Loucy (cell line): ENCODE measurements around the gene PRR29.
A peak's percentile ranks its signal among the peaks of the same experiment; 100 is the strongest.

ENCODE experiments used
- H2AFZ ChIP-seq: fragments of 200-600 bp; sonication (generic); 2 replicates; pipeline ENCODE4 v1.6.0; 2016; ENCODE audit warnings: antibody characterized with exemption, mild to moderate bottlenecking, low read length, moderate library complexity
- H3F3A ChIP-seq: fragments of 200-600 bp; 2 replicates; pipeline ENCODE4 v1.6.0; 2016; ENCODE audit warnings: antibody characterized with exemption, low read depth, mild to moderate bottlenecking
- H3K27me3 ChIP-seq: fragments of 200-600 bp; sonication (generic); 2 replicates; pipeline ENCODE4 v1.6.1; 2014; ENCODE audit warnings: low read length, mild to moderate bottlenecking; ENCODE audit not compliant: insufficient read depth, poor library complexity, severe bottlenecking
- H3K36me3 ChIP-seq: fragments of 200-600 bp; sonication (generic); 2 replicates; pipeline ENCODE4 v1.6.1; 2016; ENCODE audit warnings: low read length; ENCODE audit not compliant: insufficient read depth
- H3K4me1 ChIP-seq: fragments of 200-600 bp; sonication (generic); 2 replicates; pipeline ENCODE4 v1.5.1; 2014; ENCODE audit warnings: low read length, mild to moderate bottlenecking; ENCODE audit not compliant: insufficient read depth, poor library complexity, severe bottlenecking
- H3K4me2 ChIP-seq: fragments of 200-600 bp; sonication (generic); 2 replicates; pipeline ENCODE4 v1.6.0; 2014; ENCODE audit warnings: antibody characterized with exemption, low read length, low read depth, mild to moderate bottlenecking; ENCODE audit not compliant: poor library complexity, severe bottlenecking
- H3K4me3 ChIP-seq: fragments of 200-600 bp; sonication (generic); 2 replicates; pipeline ENCODE4 v1.5.1; 2014; ENCODE audit warnings: low read length, mild to moderate bottlenecking, mixed read lengths; ENCODE audit not compliant: poor library complexity, severe bottlenecking
- H3K79me2 ChIP-seq: fragments of 200-600 bp; sonication (generic); 2 replicates; pipeline ENCODE4 v1.6.1; 2014; ENCODE audit warnings: low read length; ENCODE audit not compliant: insufficient read depth
- H3K9ac ChIP-seq: fragments of 200-600 bp; sonication (generic); 2 replicates; pipeline ENCODE4 v1.6.0; 2014; ENCODE audit warnings: mild to moderate bottlenecking, low read depth, low read length, moderate library complexity; ENCODE audit not compliant: poor library complexity, severe bottlenecking
- H3K9me2 ChIP-seq: fragments of 200-600 bp; sonication (generic); replicated peaks from 2 replicates; pipeline ENCODE4 v1.6.1; 2016; ENCODE audit warnings: low read depth, low read length, mixed read lengths
- H3K9me3 ChIP-seq: fragments of 200-600 bp; sonication (generic); 2 replicates; pipeline ENCODE4 v1.6.1; 2014; ENCODE audit warnings: mild to moderate bottlenecking, antibody characterized with exemption, low read length, low read depth; ENCODE audit not compliant: insufficient read depth
- H4K20me1 ChIP-seq: fragments of 200-600 bp; sonication (generic); 2 replicates; pipeline ENCODE4 v1.6.0; 2014; ENCODE audit warnings: antibody characterized with exemption, low read length, mild to moderate bottlenecking; ENCODE audit not compliant: insufficient read depth, poor library complexity, severe bottlenecking
- CTCF ChIP-seq: fragments of 200-600 bp; sonication (generic); conservative IDR thresholded peaks from 2 replicates; pipeline ENCODE4 v1.5.1; 2014; ENCODE audit warnings: mild to moderate bottlenecking, antibody characterized with exemption, low read length
- EZH2phosphoT487 ChIP-seq: fragments of 200-600 bp; IDR thresholded peaks from 2 replicates; pipeline ENCODE4 v1.6.1; 2018; ENCODE audit warnings: antibody characterized with exemption, mild to moderate bottlenecking, moderate library complexity, borderline replicate concordance

The PRR29 gene

GRCh38 chr17:63950940-63951907 is 46.9 kb upstream of the PRR29 start:
- Histone ChIP-seq H3K27me3 (no peaks in the 10 kb centered on the region), H3K4me3 (no peak overlapping the region), H3K9me3 (no peaks in the 10 kb centered on the region), H3K79me2 (peaks cover 6% of the 10 kb centered on the region; the same call in 1 of the 2 replicates), H3K4me2 (peak overlapping the region; percentile 9), H3K4me1 (peaks cover 95% of the 10 kb centered on the region), H3K36me3 (no peaks in the 10 kb centered on the region), H4K20me1 (no peaks in the 10 kb centered on the region), H2AFZ (no peak overlapping the region), H3K9ac (peak overlapping the region; percentile 76), H3K9me2 (no peaks in the 10 kb centered on the region), H3F3A (peaks cover 9% of the 10 kb centered on the region; the same call in 1 of the 2 replicates)
- TF ChIP-seq EZH2phosphoT487, result no peak
- peak; percentile 66 for TF ChIP-seq CTCF

- peak overlapping the region; percentile 76 for H3K9ac ChIP-seq
- TF ChIP-seq CTCF (peak; percentile 28), EZH2phosphoT487 (no peak)
- peaks cover 9% of the 10 kb centered on the region; the same call in 1 of the 2 replicates for H3F3A ChIP-seq
- H3K36me3 ChIP-seq, result no peaks in the 10 kb centered on the region
- peak overlapping the region; percentile 69 for H3K4me2 ChIP-seq
- H2AFZ ChIP-seq, result no peak overlapping the region
- H3K79me2 ChIP-seq, result no peaks in the 10 kb centered on the region
- no peaks in the 10 kb centered on the region for H3K9me2 ChIP-seq
- H4K20me1 ChIP-seq, result no peaks in the 10 kb centered on the region
- H3K27me3 ChIP-seq, result no peaks in the 10 kb centered on the region
- no peaks in the 10 kb centered on the region for H3K9me3 ChIP-seq
- peak overlapping the region; percentile 44 for H3K4me3 ChIP-seq
- peaks cover 70% of the 10 kb centered on the region for H3K4me1 ChIP-seq
Observed at GRCh38 chr17:63954402-63955063, 43.6 kb upstream of the PRR29 start.

GRCh38 chr17:63955232-63955631 is 42.9 kb upstream of the PRR29 start:
- Histone ChIP-seq H3K4me2 (peak overlapping the region; percentile 69), H3K27me3 (no peaks in the 10 kb centered on the region), H3K9me2 (no peaks in the 10 kb centered on the region), H3K9ac (peak overlapping the region; percentile 76), H2AFZ (no peak overlapping the region), H3K4me1 (peaks cover 63% of the 10 kb centered on the region), H3K9me3 (no peaks in the 10 kb centered on the region), H3F3A (peaks cover 9% of the 10 kb centered on the region; the same call in 1 of the 2 replicates), H3K36me3 (no peaks in the 10 kb centered on the region), H4K20me1 (no peaks in the 10 kb centered on the region), H3K4me3 (no peak overlapping the region), H3K79me2 (no peaks in the 10 kb centered on the region)
- peak; percentile 4; the same call in 1 of the 2 replicates for TF ChIP-seq CTCF
- TF ChIP-seq EZH2phosphoT487, result no peak
